Measurements from ENCODE around the gene ADAMTSL2. TPM values are rescaled to one million over a fixed set of nuclear protein-coding genes. Genes with fewer than 3 reads are reported as not detected.

The ADAMTSL2 gene
- total RNA-seq, 3 donors from 2014 or later (not counting 1 experiment from before 2014, with no cell fraction given) = not detected

DNA sequence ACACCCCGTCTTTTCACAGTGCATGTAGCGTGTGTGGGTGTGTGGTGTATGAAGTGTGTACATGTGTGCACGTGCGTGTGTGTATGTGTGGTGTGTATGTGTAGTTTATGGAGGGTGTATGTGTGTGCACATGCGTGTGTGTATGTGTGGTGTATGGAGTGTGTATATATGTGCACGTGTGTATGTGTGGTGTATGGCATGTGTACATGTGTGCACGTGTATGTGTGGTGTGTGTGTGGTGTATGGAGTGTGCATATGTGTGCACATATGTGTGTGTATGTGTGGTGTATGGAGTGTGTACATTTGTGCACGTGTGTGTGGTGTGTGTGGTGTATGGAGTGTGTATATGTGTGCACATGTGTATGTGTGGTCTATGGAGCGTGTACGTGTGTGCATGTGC is 22.9 kb upstream of the ADAMTSL2 start:
- Histone ChIP-seq H3K36me3 (ENCODE audit: control insufficient read depth, insufficient read depth, low read length) (no peaks in the 10 kb centered on the region), H3K27me3 (ENCODE audit: control insufficient read depth, insufficient read depth, low read length) (no peaks in the 10 kb centered on the region), H3K4me3 (ENCODE audit: low read length) (no peak overlapping the region), H3K9me3 (ENCODE audit: control insufficient read depth, insufficient read depth, low read length) (no peaks in the 10 kb centered on the region), H3K4me1 (ENCODE audit: control insufficient read depth, insufficient read depth, low read length) (peaks cover 20% of the 10 kb centered on the region), H3K27ac (ENCODE audit: low read length) (no peak overlapping the region)
- Mint-ChIP-seq H3K36me3 (no peaks in the 10 kb centered on the region), H3K27me3 (ENCODE audit: low read depth in 2 of 2) (no peaks in the 10 kb centered on the region), H3K4me3 (no peak overlapping the region), H3K9me3 (no peaks in the 10 kb centered on the region), H3K4me1 (peaks cover 8 to 10% of the 10 kb centered on the region in 2 donors), H3K27ac (no peak overlapping the region)
- TF ChIP-seq, protein P1, sequence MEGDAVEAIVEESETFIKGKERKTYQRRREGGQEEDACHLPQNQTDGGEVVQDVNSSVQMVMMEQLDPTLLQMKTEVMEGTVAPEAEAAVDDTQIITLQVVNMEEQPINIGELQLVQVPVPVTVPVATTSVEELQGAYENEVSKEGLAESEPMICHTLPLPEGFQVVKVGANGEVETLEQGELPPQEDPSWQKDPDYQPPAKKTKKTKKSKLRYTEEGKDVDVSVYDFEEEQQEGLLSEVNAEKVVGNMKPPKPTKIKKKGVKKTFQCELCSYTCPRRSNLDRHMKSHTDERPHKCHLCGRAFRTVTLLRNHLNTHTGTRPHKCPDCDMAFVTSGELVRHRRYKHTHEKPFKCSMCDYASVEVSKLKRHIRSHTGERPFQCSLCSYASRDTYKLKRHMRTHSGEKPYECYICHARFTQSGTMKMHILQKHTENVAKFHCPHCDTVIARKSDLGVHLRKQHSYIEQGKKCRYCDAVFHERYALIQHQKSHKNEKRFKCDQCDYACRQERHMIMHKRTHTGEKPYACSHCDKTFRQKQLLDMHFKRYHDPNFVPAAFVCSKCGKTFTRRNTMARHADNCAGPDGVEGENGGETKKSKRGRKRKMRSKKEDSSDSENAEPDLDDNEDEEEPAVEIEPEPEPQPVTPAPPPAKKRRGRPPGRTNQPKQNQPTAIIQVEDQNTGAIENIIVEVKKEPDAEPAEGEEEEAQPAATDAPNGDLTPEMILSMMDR (IDR thresholded peaks at IDR 0.05) = no peak
- WGBS (ENCODE audit: insufficient coverage) = 88% methylated on average over 10 of the region's 10 CpGs
- peak in 1 of 3 donors; percentile 14 for ATAC-seq
- intact Hi-C loops (cut with micrococcal nuclease) = no loop called here
- no peak for DNase-seq

DNA sequence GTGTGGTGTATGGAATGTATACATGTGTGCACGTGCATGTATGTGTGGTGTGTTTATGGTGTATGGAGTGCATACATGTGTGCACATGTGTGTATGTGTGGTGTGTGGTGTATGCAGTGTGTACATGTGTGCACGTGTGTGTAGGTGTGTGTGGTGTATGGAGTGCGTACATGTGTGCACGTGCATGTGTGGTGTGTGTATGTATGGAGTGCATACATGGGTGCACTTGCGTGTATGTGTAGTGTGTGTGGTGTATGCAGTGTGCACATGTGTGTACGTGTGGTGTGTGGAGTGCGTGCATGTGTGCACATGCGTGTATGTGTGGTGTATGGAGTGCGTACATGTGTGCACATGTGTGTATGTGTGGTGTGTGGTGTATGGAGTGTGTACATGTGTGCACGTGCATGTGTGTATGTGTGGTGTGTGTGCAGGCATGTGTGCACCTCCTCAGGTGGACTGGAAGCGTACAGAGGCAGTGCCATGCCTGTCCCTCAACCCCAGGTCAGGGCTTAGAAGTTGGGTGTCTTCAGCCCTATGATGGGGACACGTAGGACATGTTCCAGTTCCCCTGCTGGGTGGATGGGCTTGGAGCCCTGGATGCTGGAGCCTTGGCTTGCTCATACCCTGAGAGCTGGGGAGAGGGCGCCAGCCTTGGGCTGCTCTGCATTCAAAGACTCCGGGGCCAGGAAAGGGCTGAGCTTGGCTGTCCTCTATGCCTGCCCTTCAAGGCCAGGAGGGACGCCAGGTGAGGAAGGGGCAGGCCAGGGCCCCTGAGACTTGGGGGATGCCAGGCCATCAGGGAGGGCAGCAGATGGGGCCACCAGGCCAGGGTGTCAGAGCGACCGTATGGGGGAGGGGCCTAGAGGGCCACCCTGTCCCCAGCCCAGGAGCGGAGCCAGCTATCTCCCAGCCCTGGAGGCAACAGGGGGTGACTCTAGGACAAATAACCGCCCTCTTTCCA is 22.0 kb upstream of the ADAMTSL2 start:
- H3K27me3 Mint-ChIP-seq (ENCODE audit: low read depth in 2 of 2) = no peaks in the 10 kb centered on the region
- no peaks in the 10 kb centered on the region for H3K9me3 ChIP-seq (ENCODE audit: control insufficient read depth, insufficient read depth, low read length)
- H3K36me3 Mint-ChIP-seq = no peaks in the 10 kb centered on the region
- no peak overlapping the region for H3K4me3 Mint-ChIP-seq
- no peaks in the 10 kb centered on the region for H3K27me3 ChIP-seq (ENCODE audit: control insufficient read depth, insufficient read depth, low read length)
- ATAC-seq (peak in 1 of 3 donors; percentile 8), DNase-seq (no peak)
- H3K4me1 ChIP-seq (ENCODE audit: control insufficient read depth, insufficient read depth, low read length) = peaks cover 20% of the 10 kb centered on the region
- 91% methylated on average over 19 of the region's 19 CpGs for WGBS (ENCODE audit: insufficient coverage)
- no peaks in the 10 kb centered on the region for H3K9me3 Mint-ChIP-seq
- H3K4me1 Mint-ChIP-seq = peaks cover 8 to 10% of the 10 kb centered on the region in 2 donors
- H3K27ac Mint-ChIP-seq = no peak overlapping the region
- intact Hi-C loops (cut with micrococcal nuclease) = no loop called here
- TF ChIP-seq, protein P1 (IDR thresholded peaks at IDR 0.05) = no peak
- no peaks in the 10 kb centered on the region for H3K36me3 ChIP-seq (ENCODE audit: control insufficient read depth, insufficient read depth, low read length)
- no peak overlapping the region for H3K27ac ChIP-seq (ENCODE audit: low read length)
- H3K4me3 ChIP-seq (ENCODE audit: low read length) = no peak overlapping the region

DNA sequence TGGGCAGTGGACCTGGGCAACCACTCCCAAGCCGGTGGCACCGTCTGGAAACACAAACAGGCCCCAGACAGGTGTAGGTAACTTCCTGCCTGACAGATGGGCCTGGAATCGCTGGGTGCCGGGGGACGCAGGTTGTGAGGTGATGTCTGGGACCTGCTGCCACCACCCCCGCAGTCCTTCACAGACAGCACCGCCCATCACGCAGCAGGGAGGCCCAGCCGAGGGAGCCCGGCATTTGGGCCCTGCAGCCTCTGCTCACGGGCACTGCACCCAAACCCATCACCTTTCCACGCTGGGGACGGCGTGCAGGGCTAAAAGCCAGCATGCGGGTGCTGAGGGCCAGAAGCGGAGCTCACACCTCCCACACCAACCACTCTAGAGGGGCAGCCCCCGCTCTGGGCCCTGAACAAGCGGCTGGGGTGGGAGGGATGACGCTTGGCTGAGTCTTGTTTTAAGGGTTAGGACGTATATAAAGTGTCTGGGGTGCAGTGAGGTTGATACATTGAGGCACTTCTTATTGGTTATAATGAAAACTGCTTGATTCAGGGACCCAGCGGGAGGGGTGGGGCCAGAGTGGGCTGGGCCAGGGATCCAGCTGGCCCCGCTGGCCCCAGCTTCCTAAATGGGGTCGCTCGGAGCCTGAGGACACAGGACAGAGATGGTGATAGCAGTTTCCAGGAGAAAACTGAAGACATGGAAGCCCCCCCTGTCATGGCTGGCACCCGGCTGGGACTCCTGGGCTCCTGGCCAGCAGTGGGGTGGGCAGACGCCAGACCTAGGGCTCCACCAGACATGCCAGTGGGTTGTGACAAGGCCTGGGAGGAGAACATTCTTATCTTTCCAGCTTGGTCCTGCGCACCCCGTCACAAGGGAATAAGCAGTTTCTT is 21.0 kb upstream of the ADAMTSL2 start:
- H3K27ac Mint-ChIP-seq = no peak overlapping the region
- no peak overlapping the region for H3K27ac ChIP-seq (ENCODE audit: low read length)
- 88% methylated on average over 24 of the region's 28 CpGs for WGBS (ENCODE audit: insufficient coverage)
- TF ChIP-seq, protein P1 (IDR thresholded peaks at IDR 0.05) = no peak
- H3K9me3 Mint-ChIP-seq = no peaks in the 10 kb centered on the region
- H3K9me3 ChIP-seq (ENCODE audit: control insufficient read depth, insufficient read depth, low read length) = no peaks in the 10 kb centered on the region
- H3K4me1 Mint-ChIP-seq = peaks cover 8 to 10% of the 10 kb centered on the region in 2 donors
- intact Hi-C loops (cut with micrococcal nuclease) = no loop called here
- no peaks in the 10 kb centered on the region for H3K27me3 ChIP-seq (ENCODE audit: control insufficient read depth, insufficient read depth, low read length)
- H3K36me3 Mint-ChIP-seq = no peaks in the 10 kb centered on the region
- no peak for DNase-seq
- H3K4me3 ChIP-seq (ENCODE audit: low read length) = no peak overlapping the region
- no peak for ATAC-seq
- no peaks in the 10 kb centered on the region for H3K27me3 Mint-ChIP-seq (ENCODE audit: low read depth in 2 of 2)
- peaks cover 16% of the 10 kb centered on the region for H3K4me1 ChIP-seq (ENCODE audit: control insufficient read depth, insufficient read depth, low read length)
- H3K36me3 ChIP-seq (ENCODE audit: control insufficient read depth, insufficient read depth, low read length) = no peaks in the 10 kb centered on the region
- H3K4me3 Mint-ChIP-seq = no peak overlapping the region

All from natural killer cell (primary cell).